Endometrium (tissue), 2 donors: ENCODE results near the gene CIAO2B.

Source experiments
- FAIRE-seq: peaks from 2 replicates; lab custom pipeline; 2012; peaks lifted over from hg19 to GRCh38; lab: Jason Lieb, UNC
- donor health status: control.
- donor health status: control.

The CIAO2B gene

DNA sequence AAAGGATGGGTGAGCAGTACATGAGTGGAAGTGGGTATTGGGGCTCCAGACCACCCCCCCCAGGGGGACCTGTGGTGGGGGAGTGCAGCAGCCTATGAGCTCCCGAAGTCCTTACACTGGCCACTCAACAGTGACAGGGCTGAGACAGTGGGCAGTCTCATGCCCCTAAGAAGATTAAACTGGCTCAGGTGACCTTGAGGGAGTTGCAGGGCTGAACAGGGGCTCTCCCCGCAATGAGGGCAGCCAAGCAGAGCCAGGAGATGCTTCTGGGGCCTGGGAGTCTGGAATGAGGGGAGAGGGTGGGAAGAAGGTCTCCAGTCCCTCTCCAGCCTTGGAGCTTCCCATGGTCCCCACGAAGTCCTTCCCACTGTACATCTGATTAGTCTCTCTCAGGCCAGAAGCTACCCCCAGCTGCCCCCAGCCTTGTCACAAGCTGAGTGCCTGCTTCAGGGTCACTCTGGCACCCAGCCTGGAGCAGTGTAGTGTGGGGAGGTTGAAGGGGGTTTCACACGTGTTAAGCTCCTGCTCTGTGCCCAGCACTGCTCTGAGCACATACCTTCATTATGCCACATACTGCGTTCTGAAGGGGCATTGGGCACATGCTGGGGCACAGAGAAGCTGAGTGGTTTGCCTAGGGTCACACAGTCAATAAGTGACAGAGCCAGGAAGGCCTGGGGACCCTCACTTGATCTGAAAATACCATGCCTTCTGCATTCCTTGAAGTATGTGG lies 14.5 kb downstream of the CIAO2B start:
- FAIRE-seq = no peak

DNA sequence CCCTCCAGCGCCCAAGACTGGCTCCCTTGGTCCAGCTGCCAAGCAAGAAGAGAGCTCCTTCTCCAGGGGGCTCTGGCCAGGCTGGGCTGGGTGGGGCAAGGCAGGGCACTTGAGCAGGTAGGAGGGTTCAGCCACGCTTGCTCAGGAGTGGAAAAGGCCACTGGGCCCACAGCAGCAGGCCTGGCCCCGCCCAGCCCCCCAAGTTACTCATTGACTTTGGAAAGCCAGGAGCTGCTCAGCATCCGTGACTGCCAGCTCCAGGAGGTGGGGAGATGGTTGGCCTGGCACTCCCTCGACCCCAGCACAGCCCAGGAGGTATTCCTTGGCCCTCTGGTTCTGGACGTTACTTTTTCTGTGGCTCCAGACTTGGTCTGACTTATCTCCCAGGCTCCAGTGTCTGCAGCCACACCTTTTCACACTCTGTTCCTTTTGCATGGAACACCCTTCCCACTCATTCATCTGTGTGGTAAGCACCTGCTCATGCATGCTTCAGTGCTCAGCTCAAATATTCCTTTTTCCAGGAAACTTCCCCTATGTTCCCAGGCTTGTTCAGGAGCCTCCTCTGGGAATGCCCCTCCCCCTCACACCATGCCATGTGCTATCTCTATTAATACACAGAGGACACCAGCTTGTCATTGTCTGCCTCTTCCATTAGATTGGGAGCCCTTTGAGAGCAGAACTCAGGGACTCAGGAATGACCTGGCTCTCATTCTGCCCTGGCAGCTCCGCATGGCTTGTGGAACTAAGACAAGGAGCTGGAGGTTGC lies 15.2 kb downstream of the CIAO2B start, which contains the start of gene CDH16:
Gene CDH16, minus strand, starts transcription at position 83 of the 766 bp plus-strand sequence. CDS start 820 bp downstream, outside the sequence.
- FAIRE-seq = no peak

DNA sequence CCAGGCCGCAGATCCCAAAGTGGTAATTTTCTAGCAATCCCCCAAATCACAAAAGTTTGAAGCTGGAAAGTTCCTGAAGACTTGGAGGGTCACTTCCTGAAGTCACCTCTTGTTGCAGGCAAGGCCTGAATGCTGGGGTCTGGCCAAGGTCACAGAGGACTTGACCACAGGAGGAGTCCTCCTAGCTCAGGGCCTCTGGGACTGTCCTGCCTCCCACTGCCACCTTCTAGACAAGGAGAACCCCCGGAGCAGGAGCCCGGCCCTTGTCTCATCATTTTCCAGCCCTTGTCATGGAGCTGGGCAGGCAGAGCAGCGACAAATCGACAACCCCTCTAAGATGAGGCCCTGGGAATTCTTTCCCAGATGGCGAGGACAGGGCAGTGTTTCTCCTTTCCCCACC lies 15.8 kb downstream of the CIAO2B start:
- FAIRE-seq = no peak

DNA sequence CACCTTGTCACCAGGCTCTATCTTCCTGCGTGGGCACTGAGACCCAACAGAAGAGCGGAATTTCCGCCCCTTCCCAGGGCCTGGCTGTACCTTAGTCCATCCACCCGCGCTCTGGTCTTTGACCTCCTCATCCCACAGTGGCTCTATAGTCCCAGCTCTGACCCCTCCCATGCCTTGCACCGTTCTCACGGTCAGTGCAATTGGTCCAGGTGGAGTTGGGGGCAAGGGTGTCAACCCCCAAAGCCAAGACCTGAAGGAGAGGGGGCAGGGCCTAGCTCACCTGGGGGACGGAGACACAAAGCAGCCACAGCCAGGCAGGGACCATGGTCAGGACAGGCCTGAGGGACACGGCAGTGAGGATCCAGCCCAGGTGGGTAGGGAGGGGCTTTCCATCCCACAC lies 16.5 kb downstream of the CIAO2B start:
- FAIRE-seq = no peak

DNA sequence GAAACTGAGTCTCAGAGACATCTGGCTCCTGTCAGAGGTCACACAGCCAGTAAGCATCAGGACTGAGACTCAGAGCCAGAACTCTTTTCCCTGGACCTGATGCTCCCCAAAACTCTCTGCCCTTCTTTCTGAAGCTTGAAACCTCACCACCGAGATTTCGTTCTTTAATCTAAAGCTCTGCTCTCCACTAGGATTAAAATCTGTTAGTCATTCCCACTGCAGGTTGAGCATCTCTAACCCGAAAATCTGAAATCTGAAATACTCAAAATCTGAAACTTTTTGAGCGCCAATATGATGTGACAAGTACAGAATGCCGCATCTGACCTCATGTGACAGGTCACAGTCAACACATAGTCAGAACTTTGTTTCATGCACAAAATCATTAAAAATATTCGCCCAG lies 17.7 kb downstream of the CIAO2B start:
- no peak for FAIRE-seq

DNA sequence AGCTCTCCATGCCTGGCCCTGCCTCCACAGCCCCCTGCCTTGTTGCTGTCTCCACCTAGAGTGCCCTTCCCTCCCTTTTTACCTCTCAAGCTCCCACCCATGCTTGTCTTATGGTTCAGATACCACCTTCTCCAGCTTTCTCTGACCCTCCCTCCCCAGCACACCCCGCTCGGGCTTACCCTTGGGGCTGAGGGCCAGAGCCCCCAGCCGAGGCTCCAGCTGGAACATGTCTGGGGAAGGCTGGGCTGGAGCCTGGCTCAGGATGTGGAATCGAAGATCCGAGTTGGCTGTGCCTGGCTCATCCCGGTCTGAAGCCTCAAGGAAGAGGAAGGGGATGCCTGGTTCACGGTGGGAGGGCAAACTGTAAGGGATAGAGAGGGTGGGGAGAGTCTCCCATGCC lies 19.2 kb downstream of the CIAO2B start:
- no peak for FAIRE-seq

DNA sequence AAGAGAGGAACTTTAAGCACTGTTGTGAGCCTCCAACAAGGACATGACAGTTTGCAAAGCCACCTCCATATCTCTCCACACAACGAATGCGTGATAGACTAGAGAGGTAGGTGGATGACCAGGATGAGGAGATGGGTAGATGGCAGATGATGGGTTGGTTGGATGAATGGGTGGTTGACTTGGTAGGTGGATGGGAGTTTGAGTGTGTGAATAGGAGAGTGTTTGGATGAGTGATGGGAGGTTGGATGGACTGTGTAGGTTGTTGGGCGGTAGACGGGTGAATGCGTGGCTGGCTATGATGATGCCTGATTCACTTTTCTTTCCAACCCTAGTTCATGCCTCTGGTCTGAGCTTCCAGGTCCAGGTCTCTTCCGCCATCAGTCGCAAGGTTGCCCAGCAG lies 19.7 kb downstream of the CIAO2B start:
- no peak for FAIRE-seq

DNA sequence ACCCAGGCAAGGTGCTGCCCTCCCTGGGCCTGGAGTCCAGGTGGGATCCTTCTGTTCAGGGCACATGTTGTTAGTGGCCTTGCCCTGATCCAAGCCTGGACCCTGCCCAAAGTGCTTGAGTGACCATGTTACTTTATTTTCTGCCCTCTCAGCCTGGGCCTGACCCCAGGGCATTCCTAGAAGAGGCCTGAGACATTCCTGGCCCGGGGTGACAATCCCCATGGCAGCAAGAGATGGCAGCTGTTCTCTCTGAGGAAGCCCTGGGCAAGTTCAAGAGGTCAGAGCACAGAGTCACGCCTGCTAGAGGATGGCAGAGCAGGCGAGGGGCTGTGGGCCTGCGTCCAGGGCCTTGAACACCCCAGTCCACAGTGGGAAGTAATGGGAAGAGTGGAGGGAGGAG lies 20.5 kb downstream of the CIAO2B start:
- no peak for FAIRE-seq

DNA sequence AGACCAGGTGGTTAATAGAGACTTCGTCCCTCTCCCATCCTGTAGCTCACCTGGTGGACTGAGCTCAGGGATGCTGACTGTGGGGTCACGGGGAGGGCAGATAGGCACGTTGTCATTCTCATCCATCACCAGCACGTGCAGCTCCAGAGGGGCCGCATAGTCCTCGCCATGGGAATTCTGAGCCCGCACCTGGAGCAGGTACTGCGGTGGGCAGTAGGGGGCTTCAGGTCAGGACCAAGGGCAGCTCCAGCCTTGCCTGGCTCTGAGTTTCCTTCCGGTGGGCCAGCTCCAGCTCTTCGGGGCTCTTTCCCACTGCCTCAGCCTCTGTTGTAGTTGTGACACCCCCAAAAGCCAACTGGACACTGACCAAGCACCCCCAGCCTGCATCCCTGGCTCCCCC lies 21.1 kb downstream of the CIAO2B start:
- FAIRE-seq = no peak

DNA sequence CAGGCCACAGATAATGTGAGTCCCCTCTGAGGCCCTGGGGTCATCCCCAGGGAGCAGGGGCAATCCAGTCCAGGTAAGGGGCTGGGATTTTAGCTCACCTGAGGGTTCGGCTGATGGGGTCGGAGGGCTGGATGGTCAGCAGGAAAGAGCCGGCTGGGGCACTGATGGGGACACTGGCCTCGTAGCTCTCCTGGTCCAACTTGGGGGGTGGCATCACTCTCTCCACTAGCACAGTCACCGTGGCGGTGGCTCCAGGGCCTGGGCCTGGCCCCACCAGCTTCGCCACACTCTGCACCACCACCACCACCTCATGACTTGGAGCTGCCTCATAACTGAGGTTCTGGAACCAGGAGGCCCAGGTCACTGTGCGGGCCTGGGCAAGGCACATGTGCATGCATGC lies 22.4 kb downstream of the CIAO2B start:
- FAIRE-seq = no peak

DNA sequence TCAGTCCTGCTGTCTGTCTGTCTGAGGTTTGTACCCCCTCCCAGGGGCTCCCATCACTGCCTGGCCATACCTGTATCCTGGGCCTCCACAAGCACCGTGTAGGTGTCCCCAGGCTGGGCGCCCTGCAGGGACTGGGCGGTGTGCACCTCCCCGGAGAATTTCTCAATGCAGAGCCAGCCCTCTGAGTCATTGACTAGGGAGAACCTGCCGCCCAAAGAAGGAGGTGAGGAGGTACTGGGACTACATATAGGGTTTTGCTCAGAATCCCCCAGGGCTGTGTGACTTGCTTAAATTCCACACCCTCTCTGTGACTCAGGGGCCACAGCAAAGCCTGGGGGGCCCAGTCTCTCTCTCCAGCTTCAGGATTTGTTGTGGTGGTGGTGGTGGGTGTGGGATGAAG lies 23.1 kb downstream of the CIAO2B start:
- no peak for FAIRE-seq

DNA sequence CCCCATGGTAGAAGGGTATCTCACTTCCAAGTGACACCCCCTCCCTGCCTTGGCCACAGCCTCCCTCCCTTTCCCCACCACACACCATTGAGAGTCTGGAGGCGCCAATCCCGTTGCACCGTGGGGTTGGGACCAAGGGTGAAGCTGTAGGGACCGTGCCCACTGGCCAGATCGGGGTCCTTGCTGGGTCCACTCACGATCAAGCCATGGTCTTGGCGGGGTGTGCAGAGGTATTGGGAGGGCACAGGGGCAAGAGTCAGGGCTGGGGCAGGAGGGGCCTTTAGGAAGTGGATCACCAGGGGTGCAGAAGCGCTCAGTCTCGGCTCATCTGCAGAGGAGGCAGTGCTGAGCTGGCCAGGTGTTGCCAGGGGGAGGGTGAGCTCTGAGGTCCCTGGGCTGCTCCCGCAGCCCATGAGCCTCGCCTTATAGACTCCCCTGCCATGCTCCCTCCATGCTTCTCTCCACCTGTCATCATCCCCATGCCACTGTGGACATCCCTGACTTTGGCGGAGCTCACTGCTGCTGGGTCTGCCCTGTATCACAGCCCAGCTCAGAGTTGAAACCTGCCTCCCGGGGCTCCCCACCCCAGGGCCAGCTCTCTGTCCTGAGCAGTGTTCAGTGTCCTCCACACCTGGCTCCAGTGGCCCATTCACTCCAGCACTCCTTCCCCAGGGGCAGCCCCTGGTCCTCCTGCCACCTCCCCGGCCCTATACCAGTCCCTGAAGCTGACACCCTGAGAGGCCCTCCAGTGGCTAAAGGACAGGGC lies 23.8 kb downstream of the CIAO2B start:
- no peak for FAIRE-seq

DNA sequence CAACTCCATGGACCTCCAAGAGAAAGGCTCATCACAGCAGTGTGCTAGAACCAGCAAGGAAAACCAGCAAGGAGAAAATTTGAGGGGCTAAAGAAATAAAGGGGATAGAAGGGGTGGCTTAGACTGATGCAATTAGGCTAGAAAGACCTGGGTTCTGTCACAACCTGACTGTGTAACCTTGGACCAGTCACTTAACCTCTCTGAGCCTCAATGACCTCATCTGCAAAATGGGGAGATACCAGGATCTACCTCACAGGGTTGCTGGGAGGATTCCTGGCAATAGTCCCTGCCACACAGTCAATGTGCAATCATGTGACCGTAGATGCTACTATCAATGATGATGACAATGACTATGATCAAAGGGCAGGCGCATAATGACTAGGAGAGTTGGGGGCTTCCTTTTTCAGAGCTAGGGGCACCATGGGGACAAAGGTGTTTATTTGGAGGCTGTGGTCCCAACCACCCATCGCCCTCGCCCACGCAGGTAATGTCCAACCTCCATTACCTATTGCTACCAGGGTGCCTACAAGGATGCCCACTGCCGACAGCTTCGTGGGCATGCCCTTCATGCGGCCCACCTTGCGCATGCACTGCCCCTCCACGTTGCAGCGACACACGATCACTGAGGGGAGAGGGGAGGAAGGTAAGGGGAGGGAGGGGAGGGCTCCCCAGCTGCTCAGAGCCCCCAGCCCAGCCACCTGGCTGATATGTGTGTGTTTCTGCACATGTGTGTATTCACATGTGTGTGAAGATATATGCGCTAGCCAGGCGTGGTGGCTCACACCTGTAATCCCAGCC lies 25.2 kb downstream of the CIAO2B start:
- no peak for FAIRE-seq

DNA sequence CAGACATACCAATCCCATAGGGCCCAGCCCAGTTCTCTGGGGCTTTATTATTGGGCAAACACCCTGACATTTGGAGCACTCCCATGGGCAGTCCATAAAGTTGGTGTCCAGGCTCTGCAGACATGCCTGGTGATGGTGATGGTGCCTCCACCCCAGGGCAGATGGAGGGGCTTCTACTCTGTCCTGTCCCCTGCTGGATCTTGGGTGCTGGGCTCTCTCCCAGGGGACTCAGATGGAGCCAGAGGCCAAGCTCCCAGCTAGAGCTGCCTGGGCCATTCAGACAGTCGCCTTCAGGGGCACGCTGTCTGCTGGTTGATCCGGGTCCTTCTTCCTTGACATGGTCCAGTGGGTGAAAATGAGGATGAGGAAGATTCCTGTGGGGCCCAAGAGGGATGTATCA lies 26.1 kb downstream of the CIAO2B start:
- no peak for FAIRE-seq

DNA sequence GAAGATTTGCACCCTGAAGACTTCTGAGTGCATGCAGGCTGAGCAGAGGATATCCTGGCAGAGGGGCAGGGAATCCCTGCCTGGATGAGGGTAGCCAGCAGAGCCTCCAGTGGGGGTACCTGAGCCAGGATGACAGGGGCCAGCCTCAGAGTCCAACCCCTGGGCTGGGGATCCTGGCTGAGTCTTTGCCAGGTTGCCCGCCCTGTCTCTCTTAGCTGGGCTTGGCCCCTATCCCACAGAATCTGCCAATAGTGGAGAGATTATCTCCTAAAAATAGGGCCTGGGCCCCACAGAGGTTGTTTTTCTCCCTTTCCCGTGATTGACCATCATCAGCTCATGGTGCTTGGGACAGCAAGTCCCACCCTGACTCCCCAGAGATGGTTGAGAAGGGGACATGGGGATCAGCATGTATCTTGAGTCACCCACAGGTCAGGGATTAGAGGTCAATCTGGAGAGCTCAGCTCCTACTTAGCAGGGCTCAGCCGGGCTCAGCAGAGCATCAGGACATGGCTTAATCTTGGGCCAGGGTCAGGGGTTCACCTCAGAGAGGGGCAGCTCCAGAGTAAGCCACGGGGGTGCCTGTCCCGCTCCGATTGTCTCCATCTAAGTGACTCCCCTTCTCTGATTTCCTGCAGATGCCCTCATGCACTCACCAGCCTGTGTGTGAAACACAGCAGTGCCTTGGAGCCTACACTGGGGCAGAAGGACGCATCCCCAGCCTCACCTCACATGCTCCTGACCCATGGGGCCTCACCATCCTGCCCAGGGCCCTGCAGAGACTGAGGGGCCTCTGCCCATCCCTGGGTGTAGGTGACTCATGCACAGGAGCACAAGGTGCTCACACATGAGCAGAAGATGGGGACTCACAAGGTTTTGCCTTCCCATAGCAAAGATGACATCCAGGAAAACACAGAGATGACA lies 27.0 kb downstream of the CIAO2B start:
- FAIRE-seq = no peak

DNA sequence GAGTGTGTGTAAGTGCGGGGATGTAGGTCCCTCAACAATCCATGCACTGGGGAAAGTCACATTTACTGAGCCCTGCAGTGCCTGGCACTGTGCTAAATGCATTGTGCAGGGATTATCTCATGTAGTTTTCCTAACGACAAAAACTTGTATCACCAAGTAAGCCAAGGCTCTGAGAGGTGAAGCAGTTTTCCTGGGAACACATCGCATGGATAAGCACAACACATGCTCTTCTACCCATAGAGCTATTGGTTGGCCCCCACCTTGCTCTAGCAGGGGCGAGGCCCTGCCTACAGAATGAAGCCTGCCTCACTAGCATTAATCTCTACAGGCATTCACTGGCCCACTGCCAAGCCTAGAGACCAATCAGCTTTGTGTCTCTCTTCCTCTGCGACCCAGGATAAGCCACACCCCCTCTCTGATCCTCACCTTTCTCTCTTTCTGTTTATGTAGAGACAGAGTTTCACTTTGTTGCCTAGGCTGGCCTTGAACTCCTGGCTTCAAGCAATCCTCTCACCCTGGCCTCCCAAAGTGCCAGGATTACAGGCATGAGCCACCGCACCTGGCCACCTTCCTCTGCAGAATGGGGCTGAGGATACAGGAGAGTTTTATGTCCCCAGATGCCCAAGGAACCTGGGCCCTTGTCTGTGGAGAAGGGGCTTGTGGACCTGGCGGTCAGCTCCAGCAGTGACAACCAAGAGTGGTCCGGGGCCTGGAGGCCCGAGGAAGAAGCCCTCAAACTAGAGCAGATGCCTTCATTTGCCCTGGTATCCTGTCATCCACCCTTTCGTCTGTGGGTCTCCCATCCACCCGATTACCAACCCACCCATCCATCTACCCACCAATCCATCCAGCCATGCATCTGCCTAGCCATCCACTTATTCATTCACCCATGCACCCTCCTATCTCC lies 28.3 kb downstream of the CIAO2B start:
- FAIRE-seq = no peak

DNA sequence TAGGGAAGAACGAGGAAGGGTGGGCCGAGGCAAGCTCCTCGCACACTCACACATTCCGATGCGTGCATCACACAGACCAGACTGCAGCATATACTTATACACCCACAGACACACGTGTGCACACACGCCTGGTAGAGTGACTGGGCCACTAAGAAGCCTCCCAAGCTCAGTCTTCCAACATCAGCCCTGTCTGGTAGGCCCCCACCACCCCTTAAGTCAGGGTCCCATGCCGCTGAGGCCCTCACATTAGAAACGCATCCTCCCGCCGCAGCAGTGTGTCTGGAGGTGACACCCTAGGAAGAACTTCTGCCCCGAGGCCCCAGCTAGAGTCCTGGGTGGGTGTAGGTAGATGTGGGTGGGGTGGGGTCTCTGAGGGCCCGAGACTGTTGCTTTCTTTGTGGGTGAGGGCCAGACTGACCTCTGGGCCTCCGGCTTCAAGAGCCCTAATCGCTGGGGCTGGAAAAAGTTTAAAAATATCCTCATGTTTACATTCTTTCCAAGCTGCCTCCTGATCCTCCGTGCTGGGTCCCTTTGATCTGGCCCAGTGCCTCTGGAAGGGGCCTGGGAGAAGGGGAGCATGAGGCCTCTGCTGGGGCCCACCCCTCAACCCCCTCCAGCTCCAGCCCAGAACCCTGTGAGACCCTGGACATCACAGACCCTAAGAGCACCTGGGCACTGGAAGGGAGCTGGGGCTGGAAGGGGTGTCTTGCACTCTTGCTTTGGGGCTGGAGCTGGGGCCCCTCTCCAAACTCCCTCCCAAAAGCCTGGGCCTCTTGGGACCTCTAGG lies 29.2 kb downstream of the CIAO2B start:
- FAIRE-seq = no peak

DNA sequence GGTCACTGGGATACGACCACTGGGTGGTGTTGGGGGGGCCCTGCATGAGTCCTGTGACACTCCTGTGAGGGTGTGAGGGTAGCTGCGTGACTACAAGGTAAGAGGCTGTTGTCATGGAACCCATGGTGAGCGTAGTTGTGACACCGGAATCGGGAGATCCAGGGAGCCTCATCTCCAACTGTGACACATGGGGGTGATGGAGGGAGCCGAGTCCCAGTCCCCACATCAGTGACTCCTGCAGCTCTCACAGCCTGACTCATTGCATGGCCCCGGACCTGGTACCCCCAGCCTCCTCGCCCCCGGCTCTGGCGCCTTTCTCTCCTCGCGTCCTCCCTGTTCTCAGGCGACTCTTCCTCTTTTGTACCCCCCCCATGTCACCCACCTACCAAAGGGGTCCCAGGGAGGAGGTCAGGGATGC lies 29.8 kb downstream of the CIAO2B start:
- no peak for FAIRE-seq
